IMR-90 (cell line): Measurements from ENCODE around the gene RBMS3.

ENCODE experiments used
- CEBPB ChIP-seq: IDR thresholded peaks from 2 replicates; pipeline ENCODE4 v1.6.1; 2012; ENCODE audit warnings: low read depth, low read length, improper control_type of control experiment
- MXI1 ChIP-seq: IDR thresholded peaks from 2 replicates; pipeline ENCODE4 v1.6.1; 2012; ENCODE audit warnings: low read depth, mild to moderate bottlenecking, low read length, moderate library complexity, borderline replicate concordance
- RAD21 ChIP-seq: IDR thresholded peaks from 2 replicates; pipeline ENCODE4 v1.6.1; 2012; ENCODE audit warnings: low read length, improper control_type of control experiment
- RFX5 ChIP-seq: IDR thresholded peaks from 2 replicates; pipeline ENCODE4 v1.8.0; 2012; ENCODE audit warnings: low read depth, mild to moderate bottlenecking, low read length, moderate library complexity
- TF ChIP-seq, protein P1 (sequence below): conservative IDR thresholded peaks from 2 replicates; pipeline ENCODE4 v1.5.1; 2012; ENCODE audit warnings: mild to moderate bottlenecking, low read depth, low read length, improper control_type of control experiment

DNA sequence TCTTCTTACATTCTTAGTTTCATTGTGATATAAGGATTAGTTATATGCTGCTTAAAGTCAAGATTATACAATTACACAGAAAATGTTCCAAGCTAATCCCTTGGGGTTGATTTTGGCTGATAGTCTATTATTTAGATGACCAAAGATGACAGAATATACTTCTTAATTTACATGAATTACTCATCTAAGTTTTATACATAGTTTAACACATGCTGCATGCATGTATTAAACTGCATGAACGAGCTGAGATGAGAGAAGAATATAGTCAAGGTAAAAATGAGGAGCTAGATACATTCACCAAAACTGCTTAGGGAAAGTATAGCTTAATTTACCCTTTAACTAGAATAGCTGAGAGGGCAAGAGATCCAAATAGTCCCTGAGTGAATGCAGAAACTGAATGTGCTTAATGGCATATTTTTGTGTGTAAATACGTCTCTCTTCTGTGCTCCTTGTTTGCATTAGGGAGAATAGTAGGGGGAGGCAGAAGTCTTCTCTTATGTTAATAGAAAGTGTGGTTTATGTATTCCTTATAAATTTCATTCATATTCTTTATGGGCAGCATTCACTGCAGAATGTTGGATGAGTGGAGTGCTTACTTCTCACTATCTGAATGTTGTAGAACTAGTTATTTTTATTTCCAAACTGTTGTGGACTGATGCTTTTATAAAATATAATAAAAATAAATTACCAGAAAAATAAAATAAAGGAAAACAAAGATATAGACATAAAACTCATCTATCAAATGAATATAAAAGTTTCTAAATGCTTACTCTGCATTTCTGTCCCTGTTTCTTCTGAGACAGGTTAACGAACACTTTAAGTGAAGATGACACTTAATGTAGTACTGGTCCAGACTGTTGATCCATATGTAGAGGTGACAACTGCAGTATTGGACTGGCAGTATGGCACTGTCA is 327.8 kb downstream of the RBMS3 start:
- no peak for TF ChIP-seq RFX5
- no peak for TF ChIP-seq CEBPB
- TF ChIP-seq, protein P1, sequence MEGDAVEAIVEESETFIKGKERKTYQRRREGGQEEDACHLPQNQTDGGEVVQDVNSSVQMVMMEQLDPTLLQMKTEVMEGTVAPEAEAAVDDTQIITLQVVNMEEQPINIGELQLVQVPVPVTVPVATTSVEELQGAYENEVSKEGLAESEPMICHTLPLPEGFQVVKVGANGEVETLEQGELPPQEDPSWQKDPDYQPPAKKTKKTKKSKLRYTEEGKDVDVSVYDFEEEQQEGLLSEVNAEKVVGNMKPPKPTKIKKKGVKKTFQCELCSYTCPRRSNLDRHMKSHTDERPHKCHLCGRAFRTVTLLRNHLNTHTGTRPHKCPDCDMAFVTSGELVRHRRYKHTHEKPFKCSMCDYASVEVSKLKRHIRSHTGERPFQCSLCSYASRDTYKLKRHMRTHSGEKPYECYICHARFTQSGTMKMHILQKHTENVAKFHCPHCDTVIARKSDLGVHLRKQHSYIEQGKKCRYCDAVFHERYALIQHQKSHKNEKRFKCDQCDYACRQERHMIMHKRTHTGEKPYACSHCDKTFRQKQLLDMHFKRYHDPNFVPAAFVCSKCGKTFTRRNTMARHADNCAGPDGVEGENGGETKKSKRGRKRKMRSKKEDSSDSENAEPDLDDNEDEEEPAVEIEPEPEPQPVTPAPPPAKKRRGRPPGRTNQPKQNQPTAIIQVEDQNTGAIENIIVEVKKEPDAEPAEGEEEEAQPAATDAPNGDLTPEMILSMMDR, result no peak
- no peak for TF ChIP-seq MXI1
- TF ChIP-seq RAD21, result no peak
